HG02970 (cell line): ENCODE data around the gene RGS13.

Source experiments
- ATAC-seq: cut with Tn5 transposase; IDR thresholded peaks from one replicate; pipeline ENCODE4 v1.9.1; 2021; ENCODE audit warnings: mild to moderate bottlenecking, moderate library complexity, moderate number of reproducible peaks; ENCODE audit not compliant: unreplicated experiment, low FRiP score

Gene RGS13

DNA sequence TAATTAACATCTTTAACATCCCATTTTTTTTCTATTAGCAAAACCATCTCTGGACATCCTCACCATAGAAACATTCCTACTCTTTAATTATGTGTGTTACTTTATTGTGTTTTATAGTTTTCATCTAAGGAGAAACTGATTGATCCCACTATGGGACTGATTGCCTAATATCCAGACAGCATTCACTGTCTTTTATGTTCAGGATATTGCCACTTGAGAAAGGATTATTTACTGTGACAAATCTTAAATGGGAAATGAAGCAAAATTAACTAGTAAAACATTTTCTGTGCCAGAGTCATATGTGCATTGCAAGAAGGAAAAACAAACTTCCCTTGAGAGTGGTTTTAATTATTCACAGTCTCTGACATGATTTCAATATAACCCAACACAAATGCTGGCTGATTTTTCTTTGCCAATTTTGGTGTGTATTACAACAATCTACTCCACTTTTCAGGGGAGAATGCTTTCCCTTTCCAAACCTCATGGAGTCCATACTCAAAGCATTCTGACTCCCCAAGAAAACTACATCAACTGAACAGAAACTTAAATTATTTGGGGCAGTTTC, 15.8 kb upstream of the RGS13 start:
- ATAC-seq: no peak

DNA sequence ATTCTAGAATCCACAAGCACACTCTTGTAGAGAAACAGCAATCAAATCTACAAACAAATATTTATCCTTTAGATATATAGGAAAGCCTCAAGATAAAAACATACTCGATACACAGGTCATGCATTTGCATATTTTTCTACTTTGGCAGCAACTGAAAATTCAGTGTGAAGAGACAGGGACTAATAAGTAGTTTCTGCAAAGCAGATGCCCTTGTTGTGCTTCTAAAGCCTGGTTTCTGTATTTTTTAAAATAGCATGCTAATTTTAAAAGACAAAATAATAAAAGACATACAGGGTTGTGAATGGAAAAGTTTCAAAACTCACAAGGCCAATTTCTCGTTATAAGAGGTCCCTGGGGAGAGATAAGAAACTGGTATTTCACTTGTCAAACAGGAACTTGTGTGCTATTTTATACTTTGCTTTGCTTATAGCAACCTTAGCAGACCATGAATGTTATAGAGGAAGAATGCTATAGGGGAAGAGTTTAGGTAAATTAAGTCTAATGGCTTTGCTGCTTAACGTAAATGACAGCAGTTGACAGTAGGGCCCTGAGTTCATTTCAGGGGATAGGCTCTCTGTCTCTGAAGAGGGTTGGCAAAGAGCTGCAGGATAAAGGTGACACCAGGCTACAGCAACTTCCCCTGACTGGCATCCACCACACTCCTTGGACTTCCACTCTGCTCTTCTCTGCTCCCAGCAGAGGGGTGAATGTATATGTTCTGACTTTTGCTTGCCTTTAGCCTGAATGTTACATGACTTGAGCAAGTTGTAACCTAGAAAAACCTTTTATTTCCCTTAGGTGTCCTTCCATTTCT, 9.4 kb upstream of the RGS13 start:
- ATAC-seq: peak; percentile 88

DNA sequence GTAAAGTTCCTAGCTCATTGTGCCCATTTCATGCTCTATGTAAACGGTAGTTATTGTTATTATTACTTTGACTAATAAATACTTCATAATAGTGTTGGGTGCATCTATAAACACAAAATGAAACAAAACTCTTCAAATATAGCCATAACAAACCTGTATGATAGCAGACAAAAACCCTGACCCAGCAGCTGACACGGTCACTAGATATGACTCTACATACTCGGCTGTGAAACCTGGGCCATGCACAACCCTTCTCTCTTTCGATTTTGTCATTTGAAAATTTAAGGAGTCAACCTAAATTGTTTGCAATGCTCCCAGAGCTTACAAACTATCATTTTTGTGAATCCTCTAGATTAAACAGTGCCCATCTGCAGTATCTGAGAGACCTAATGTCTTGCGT, 8.0 kb upstream of the RGS13 start:
- ATAC-seq: no peak

DNA sequence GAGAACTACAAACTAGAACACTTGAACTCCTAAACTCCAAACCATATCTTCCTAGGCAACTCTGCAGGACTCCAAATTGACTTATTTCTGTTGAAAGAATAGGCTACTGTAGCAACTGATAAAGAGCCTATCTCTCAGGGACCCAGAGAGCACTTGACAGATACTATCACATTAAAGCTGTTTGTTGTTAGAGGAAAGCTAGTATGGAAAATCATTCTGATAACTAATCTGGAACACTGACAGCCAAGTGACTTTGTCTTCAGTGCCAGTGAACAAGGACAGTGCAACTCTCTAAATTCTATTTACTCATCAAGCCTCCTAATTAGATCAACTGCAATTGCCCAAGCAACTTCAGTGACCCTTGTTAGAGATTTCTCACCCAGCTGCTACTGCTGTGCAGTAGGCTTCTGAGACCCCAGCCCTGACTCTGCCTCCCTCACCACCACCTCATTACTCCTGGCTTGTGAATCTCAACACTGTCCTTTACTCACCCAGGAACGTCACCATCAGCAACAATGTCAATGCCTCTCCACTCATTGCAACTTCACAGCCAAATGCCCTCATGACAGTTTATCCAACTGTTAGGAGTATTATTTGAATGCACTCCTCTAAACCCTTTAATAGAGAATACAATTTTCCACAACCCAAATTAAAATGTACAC, 7.4 kb upstream of the RGS13 start:
- no peak for ATAC-seq

DNA sequence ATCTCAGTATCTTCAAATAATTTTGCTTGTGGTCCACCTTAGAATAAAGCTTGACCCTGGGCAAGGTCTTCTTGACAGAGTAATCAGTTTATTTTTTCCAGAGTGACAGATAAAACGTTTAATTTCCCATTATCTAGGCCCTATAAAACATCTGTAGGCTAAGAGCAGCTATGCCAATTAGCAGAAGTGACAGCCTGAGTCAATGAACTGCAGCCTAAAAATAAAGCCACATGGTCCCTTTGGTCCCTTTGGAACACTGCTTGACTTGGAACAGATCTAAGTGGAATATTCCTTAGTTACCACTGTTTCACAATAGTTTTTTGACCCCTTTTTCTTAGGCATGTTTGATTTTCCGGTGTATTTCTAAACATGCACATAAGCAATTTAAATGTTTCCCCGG, 6.3 kb upstream of the RGS13 start:
- ATAC-seq: no peak

GRCh38 chr1:192630521-192631287, 5.2 kb upstream of the RGS13 start:
- ATAC-seq: no peak

DNA sequence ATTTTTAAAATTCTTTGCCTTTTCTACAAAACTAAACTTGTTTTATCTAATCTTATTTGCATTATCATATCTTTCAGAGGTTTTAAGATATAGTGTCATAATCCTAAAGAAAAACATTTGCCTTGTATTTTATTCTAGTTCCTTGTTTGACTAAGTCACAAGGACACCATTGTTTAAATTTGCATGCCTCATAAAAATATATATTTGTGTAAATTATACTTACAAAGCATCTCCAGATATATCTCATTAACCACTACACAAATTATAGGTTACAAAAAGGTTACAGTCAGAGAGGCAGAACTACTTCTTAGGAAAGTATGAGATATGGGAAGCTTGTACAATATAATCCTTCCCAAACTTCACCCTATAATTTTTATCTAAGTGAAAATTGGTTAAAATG, 4.2 kb upstream of the RGS13 start:
- ATAC-seq: no peak

DNA sequence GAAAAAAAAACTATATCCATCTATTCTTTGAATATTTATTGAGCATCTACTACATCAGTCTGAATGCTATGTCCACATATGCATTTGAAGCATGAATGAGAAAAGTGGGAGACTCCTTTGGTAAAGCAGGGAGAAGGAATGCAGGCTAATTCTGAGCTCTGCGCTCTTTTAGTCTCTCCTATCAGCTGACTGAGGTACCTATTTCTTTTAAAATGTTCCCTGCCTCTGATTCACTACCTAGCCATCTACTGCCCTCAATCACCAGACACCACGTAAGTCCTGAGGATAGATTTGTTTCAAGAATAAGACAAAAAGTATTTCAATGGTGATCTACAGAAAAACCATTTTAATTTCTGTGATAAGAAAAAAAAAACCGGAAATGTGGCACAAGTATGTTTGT, 3.8 kb upstream of the RGS13 start:
- ATAC-seq: no peak

GRCh38 chr1:192632641-192633532, 3.1 kb upstream of the RGS13 start:
- no peak for ATAC-seq

DNA sequence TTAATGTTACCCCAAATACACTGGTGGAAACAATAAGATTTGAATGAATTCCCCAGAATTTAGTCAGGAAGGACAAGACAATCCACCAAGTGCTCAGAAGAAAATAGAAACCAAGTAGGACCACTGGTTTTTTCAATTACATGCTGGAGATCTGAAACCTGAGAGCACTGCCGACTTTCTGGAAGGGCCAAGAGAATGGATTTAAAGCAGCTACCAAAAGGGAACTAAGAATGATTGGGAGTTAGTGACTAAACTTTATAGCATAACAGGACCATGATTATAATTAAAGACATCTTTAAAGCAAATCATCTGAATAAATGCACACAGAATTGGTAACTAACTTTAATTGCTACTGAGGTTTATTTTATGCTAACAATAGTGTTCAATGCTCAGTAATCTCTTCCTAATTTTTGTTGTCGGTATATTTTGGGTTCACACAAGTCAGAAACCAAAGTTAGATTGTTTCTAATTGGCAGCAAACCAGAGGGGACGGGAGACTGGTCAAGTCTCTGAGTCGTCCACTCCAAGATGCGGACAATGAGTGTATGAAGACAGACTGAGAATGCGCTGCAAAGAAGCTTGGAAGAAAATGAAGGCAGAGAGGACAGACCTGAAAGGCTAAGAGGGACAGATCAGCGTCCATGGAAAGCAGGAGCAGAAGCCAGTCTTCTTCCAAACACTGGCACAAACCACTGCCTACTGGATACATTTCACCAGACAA, 2.3 kb upstream of the RGS13 start:
- ATAC-seq: no peak

DNA sequence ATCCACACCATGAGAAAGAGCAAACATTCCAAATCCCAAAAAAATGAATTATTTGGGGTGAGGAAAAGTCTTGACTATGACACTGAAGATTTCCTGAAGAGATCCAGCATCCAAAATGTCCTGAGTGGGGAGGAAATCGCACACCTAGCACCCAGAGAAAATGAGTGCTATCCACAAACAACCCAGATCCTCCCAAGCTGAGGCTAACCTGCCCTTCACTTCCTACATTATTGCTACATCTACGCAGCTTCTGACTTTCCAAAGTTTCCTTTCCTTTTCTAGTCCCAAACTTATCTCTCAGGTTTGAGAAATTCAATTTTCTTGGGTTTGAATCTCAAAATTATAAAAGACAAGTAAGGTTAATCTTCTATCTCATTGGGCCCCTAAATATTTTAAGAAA, 906 bp upstream of the RGS13 start:
- no peak for ATAC-seq

DNA sequence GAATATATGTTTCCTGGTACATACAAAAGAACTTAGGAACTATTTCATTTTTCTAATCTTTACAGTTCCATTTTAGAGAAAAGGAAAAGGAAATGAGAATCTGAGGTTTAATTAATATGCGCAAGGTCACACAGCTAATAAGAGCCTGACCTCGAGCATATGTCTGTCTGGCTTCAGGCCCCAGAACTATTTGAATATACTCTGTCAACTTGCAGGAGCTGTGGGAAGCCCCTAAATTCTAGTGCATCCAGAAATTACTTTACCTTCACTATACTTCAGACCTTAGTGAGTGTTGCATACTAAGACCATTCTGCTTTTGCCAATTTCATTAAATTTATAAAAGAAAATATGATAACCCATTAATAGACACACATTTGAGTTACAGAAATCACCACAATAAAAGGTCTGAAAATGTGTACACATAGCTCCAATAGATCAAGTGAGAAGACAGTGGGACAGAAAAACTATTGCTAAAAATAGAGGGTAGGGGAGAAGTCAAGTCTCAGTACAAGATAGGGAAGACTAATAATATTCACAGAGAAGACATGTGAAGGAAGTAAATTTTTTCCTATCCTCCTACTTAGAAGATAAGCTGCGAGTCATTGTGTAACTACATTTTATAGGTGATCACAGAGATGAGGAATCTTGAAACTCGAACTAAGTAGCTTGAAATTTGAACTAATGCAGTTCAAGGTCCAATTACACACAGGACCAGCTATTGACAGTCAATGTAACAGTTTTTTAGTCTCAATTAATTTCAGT, 3.8 kb downstream of the RGS13 start:
- peak; percentile 77 for ATAC-seq

DNA sequence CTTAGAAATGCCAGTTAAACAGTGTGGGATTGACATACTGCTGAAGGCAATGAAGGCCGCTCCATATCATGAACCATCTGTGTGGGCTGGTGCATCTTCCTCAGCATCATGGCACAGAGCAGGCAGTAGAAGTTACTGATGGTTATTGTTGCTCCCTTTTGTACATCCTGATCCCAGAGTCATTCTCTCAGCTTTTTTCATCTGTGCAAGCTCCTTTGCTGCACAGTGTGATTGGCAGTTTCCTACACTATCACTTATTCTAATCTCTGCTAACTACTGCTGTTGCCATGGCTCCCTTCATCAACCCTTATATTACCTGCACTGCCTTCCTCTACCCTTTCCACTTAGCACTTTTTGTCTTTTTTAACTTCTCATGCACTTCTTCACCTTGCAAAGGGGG, 16.2 kb downstream of the RGS13 start:
- ATAC-seq: no peak

- no peak for ATAC-seq
Observed at GRCh38 chr1:192654120-192654519, 18.2 kb downstream of the RGS13 start.

GRCh38 chr1:192654591-192655251, 18.8 kb downstream of the RGS13 start:
- no peak for ATAC-seq

GRCh38 chr1:192657760-192658159, 21.8 kb downstream of the RGS13 start:
- no peak for ATAC-seq

DNA sequence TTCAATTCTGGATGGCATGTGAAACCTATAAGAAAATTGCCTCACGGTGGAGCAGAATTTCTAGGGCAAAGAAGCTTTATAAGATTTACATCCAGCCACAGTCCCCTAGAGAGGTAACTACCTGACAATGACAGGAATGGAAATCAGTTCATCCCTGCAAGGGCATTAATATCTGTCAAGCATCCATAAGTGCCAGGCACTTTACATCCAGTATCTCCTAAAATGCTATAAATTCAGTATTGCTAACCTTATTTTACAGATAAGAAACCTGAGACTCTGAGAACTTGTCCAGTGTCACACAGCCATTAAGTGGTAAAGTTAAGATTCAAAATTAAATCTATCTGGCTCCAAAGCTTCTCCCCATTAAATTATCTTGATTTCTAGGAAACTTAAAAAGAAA, 22.3 kb downstream of the RGS13 start:
- no peak for ATAC-seq

DNA sequence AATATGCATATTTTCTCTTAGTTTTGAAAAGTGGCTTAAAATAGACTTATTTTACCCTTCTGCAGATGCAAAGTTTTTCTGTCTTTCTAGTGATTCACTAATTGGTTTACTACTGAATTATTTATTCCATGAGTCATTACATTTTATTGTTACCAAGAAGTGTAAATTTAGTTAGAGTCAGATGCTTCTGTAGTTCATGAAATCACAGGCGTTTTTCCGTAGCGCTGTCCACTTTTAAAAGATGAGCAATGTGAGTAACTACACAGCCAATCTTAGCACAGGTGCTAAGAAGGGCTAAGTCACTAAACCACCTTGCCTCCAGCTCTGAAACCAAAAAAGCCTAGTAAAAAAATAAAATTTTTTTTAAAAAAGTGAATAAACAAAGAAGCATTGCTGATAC, 24.7 kb downstream of the RGS13 start:
- ATAC-seq: no peak
